A549 treated with AZD2906 at 1 μM for 4 hours (cell line): ENCODE results near the gene PHLDA2. TPM values are rescaled to one million over a fixed set of nuclear protein-coding genes. Genes with fewer than 3 reads are reported as not detected.

Source experiments
- total RNA-seq: library from RNA; stranded (reverse); fragments of 200-300 nt; extraction: Qiagen RNA extraction; gene quantifications from 5 replicates; pipeline ENCODE4 v1.2.3, GENCODE V29; 2022

The PHLDA2 gene
- total RNA-seq, result 81.8 to 133 TPM (median 110 TPM) in 5 replicates

GRCh38 chr11:2928605-2929530 is at the start of gene PHLDA2:
PHLDA2 (minus strand) TSS chr11:2929420; CDS start chr11:2929364, 56 bp downstream.

DNA sequence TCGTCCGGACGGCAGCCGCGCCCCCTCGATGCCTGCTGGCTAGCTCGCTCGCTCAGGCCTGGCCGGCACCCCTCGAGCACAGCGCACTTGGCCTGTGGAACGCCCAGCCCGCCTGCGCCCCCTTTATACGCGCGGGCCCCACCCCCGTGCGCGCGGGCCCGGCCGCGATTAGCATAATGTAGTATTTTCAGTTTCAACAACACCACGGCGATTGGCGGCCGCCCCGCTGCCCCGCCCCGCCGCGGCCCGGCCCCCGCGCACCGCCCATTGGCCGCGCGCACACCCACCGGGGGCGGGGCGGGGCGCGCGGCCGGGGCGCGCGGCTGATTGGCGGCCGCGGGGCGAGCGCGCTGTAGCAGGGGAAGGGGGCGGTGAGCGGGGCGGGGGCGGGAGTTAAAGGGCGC is 43.5 kb downstream of the PHLDA2 start, which contains the start of gene CDKN1C:
Gene CDKN1C, minus strand, starts transcription at position 98 of the 404 bp plus-strand sequence. CDS start 319 bp downstream, outside the sequence.

Other genes starting within 250 kb of the PHLDA2 start
- gene KCNQ1OT1, start 229.4 kb downstream of the PHLDA2 start, total RNA-seq, result 0.04 to 0.08 TPM (median 0.05 TPM) in 5 replicates
- 7.7 to 12.3 TPM (median 11.3 TPM) in 5 replicates for gene CDKN1C, start 43.6 kb downstream of the PHLDA2 start, total RNA-seq
- 110 to 129 TPM (median 116 TPM) in 5 replicates for gene NAP1L4, start 62.9 kb upstream of the PHLDA2 start, total RNA-seq
- 61.1 to 76.4 TPM (median 62.0 TPM) in 5 replicates for gene CARS1, start 128.0 kb upstream of the PHLDA2 start, total RNA-seq
- gene OSBPL5, start 235.9 kb upstream of the PHLDA2 start, total RNA-seq, result 7.5 to 10.5 TPM (median 9.2 TPM) in 5 replicates